HEK293T (cell line): ENCODE results near the gene ABLIM2.

ENCODE experiments used
- ARNT ChIP-seq: fragments of 450-650 bp; IDR thresholded peaks from 2 replicates; pipeline ENCODE4 v1.6.1; 2017; ENCODE audit warnings: mild to moderate bottlenecking
- FOXM1 ChIP-seq: fragments of 450-650 bp; IDR thresholded peaks from 2 replicates; pipeline ENCODE4 v1.6.1; 2017; ENCODE audit warnings: mild to moderate bottlenecking, borderline replicate concordance
- HDGF ChIP-seq: fragments of 450-650 bp; IDR thresholded peaks from 2 replicates; pipeline ENCODE4 v1.6.1; 2017; ENCODE audit warnings: antibody characterized with exemption, borderline replicate concordance
- L3MBTL2 ChIP-seq: fragments of 450-650 bp; conservative IDR thresholded peaks from 2 replicates; pipeline ENCODE4 v1.6.1; 2016; ENCODE audit warnings: mild to moderate bottlenecking
- LEF1 ChIP-seq: fragments of 450-650 bp; IDR thresholded peaks from 2 replicates; pipeline ENCODE4 v1.6.1; 2017; ENCODE audit warnings: mild to moderate bottlenecking, borderline replicate concordance
- NFRKB ChIP-seq: fragments of 450-650 bp; IDR thresholded peaks from 2 replicates; pipeline ENCODE4 v1.6.1; 2016; ENCODE audit warnings: mild to moderate bottlenecking, moderate library complexity
- SP1 ChIP-seq: fragments of 450-650 bp; IDR thresholded peaks from 2 replicates; pipeline ENCODE4 v1.6.1; 2017
- TARDBP ChIP-seq: fragments of 450-650 bp; IDR thresholded peaks from 2 replicates; pipeline ENCODE4 v1.6.1; 2016
- ZNF384 ChIP-seq: fragments of 450-650 bp; IDR thresholded peaks from 2 replicates; pipeline ENCODE4 v1.6.1; 2016

GRCh38 chr4:8033067-8033755 lies 125.4 kb downstream of the ABLIM2 start:
- TF ChIP-seq SP1 (no peak), LEF1 (no peak), NFRKB (no peak), L3MBTL2 (no peak), ZNF384 (no peak), ARNT (no peak), HDGF (no peak), TARDBP (no peak), FOXM1 (no peak)
